Spleen (tissue), 7 donors: ENCODE measurements around the gene AFF1.

Source experiments
- POLR2A ChIP-seq, 3 donors: fragments of 450-650 bp; IDR thresholded peaks; one replicate each; pipeline ENCODE4 v1.5.1; 2017; ENCODE audit warnings: antibody characterized with exemption in 3 of 3, mild to moderate bottlenecking in 1 of 3
- POLR2AphosphoS5 ChIP-seq, 3 donors: sonication (generic); formaldehyde crosslinking; IDR thresholded peaks; one replicate each; pipeline ENCODE4 v1.5.1; 2017; ENCODE audit warnings: antibody characterized with exemption in 3 of 3
- TF ChIP-seq, protein P1 (sequence below), 11 experiments: fragments of 200-600 bp in 7 of 11; fragments of 450-650 bp in 4 of 11; sonication (generic) in 4 of 11; IDR thresholded peaks in 8 of 11; conservative IDR thresholded peaks in 3 of 11; 1 replicate in 7 of 11; 2 replicates in 4 of 11; pipeline versions ENCODE4 v1.4.0 to v1.8.0; 2016 to 2021; ENCODE audit warnings: antibody characterized with exemption in 11 of 11, inconsistent platforms in 4 of 11, mild to moderate bottlenecking in 1 of 11
- donor health status: DM: no; HTN: no; CAD: no; lungs with moderate emphysema.
- donor health status: DM: no; HTN: no; CAD: no.
- donor health status: DM: no; HTN: no; CAD: no.

DNA sequence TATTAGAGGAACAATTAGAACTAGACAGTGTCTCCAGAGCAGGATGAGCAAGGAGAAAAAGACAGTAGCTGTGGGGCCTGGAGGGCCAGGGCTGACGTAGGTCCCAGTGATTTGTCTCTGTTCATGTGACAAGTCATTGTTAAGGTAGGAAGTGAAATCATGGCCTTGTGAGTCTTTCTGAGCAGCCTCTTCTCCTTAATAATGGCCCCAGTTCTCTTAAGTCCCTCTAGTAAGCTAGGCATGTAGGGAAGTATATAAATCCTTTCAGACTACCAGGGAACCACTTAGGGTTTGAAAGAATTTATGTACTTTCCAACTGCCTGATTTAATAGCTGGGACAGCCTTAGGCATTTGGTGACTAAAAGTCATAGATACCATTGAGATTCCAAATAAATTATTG, 152.6 kb downstream of the AFF1 start:
- TF ChIP-seq, protein P1, sequence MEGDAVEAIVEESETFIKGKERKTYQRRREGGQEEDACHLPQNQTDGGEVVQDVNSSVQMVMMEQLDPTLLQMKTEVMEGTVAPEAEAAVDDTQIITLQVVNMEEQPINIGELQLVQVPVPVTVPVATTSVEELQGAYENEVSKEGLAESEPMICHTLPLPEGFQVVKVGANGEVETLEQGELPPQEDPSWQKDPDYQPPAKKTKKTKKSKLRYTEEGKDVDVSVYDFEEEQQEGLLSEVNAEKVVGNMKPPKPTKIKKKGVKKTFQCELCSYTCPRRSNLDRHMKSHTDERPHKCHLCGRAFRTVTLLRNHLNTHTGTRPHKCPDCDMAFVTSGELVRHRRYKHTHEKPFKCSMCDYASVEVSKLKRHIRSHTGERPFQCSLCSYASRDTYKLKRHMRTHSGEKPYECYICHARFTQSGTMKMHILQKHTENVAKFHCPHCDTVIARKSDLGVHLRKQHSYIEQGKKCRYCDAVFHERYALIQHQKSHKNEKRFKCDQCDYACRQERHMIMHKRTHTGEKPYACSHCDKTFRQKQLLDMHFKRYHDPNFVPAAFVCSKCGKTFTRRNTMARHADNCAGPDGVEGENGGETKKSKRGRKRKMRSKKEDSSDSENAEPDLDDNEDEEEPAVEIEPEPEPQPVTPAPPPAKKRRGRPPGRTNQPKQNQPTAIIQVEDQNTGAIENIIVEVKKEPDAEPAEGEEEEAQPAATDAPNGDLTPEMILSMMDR (IDR thresholded peaks at IDR 0.05 in 8 of 11, conservative IDR thresholded peaks at IDR 0.05 in 3 of 11) = no peak
- no peak for TF ChIP-seq POLR2AphosphoS5 (IDR thresholded peaks at IDR 0.05)
- no peak for TF ChIP-seq POLR2A (IDR thresholded peaks at IDR 0.05)
